Umbilical cord (tissue), 2 donors: Measurements from ENCODE around the gene TUBB. TPM values are rescaled to one million over a fixed set of nuclear protein-coding genes. Genes with fewer than 3 reads are reported as not detected.

ENCODE experiments used
- DNase-seq: peaks from one replicate; pipeline ENCODE4 v3.0.0-alpha.2; 2015; ENCODE audit warnings: low spot score
- total RNA-seq: library from RNA; depleted of rRNA; stranded (reverse); fragments of >200 nt; gene quantifications from one replicate; pipeline ENCODE4 v1.2.3, GENCODE V29; 2014; ENCODE audit warnings: low replicate concordance; ENCODE audit not compliant: insufficient read depth

Gene TUBB
- total RNA-seq, 1 donor from 2014 or later, result 174 TPM

- DNase-seq, result peak; percentile 70
Measured at GRCh38 chr6:30687659-30688431, 32.3 kb upstream of the TUBB start.

- DNase-seq, result no peak
Measured at GRCh38 chr6:30688569-30688968, 31.6 kb upstream of the TUBB start.

GRCh38 chr6:30689022-30689865, 30.9 kb upstream of the TUBB start:
- no peak for DNase-seq

GRCh38 chr6:30689985-30690384, 30.2 kb upstream of the TUBB start:
- DNase-seq, result no peak

GRCh38 chr6:30690403-30691207, 29.5 kb upstream of the TUBB start, which contains the start of gene NRM:
Gene NRM, minus strand, starts transcription at chr6:30690984. Its CDS starts 10 bp downstream, at chr6:30690974.
- peak; percentile 96 for DNase-seq

- DNase-seq, result peak; percentile 18
Measured at GRCh38 chr6:30691208-30691847, 28.8 kb upstream of the TUBB start.

GRCh38 chr6:30696432-30696831, 23.7 kb upstream of the TUBB start:
- DNase-seq, result no peak

- no peak for DNase-seq
Measured at GRCh38 chr6:30700340-30700739, 19.8 kb upstream of the TUBB start.

GRCh38 chr6:30703011-30703410, 17.1 kb upstream of the TUBB start:
- DNase-seq, result no peak

GRCh38 chr6:30703821-30704220, 16.3 kb upstream of the TUBB start:
- DNase-seq, result no peak

- DNase-seq, result no peak
Measured at GRCh38 chr6:30705620-30706019, 14.5 kb upstream of the TUBB start.

- no peak for DNase-seq
Measured at GRCh38 chr6:30707281-30707850, 12.8 kb upstream of the TUBB start.

GRCh38 chr6:30709101-30709868, 10.9 kb upstream of the TUBB start:
- DNase-seq, result no peak

GRCh38 chr6:30711758-30712380, 8.3 kb upstream of the TUBB start:
- DNase-seq, result no peak

GRCh38 chr6:30712441-30712945, 7.7 kb upstream of the TUBB start:
- DNase-seq, result no peak

- no peak for DNase-seq
Measured at GRCh38 chr6:30714263-30714662, 5.9 kb upstream of the TUBB start.

GRCh38 chr6:30716879-30717128, 3.3 kb upstream of the TUBB start:
- no peak for DNase-seq

- DNase-seq, result peak; percentile 100
Measured at GRCh38 chr6:30717129-30717844, 2.9 kb upstream of the TUBB start, which contains the start of gene MDC1. Gene MDC1, minus strand, starts transcription at chr6:30717281. Its CDS starts 2,106 bp downstream, at chr6:30715175.
